Type B pancreatic cell (in vitro differentiated cells): Measurements from ENCODE around the gene ADH7. TPM values are rescaled to one million over a fixed set of nuclear protein-coding genes. Genes with fewer than 3 reads are reported as not detected.

Source experiments
- DNase-seq: peaks from one replicate; pipeline ENCODE4 v3.0.0; 2021; ENCODE audit warnings: mixed read lengths; ENCODE audit not compliant: unreplicated experiment; ENCODE audit errors: extremely low spot score
- H3K27ac Mint-ChIP-seq: 2 replicates; pipeline ENCODE4 v1.8.0; 2021; ENCODE audit warnings: mild to moderate bottlenecking, mixed read lengths
- H3K27me3 Mint-ChIP-seq: 2 replicates; pipeline ENCODE4 v1.8.0; 2021; ENCODE audit warnings: mixed read lengths
- H3K36me3 Mint-ChIP-seq: 2 replicates; pipeline ENCODE4 v1.8.0; 2021; ENCODE audit warnings: mixed read lengths
- H3K4me1 Mint-ChIP-seq: one replicate; pipeline ENCODE4 v1.8.0; 2021; ENCODE audit warnings: mixed read lengths; ENCODE audit not compliant: unreplicated experiment
- H3K4me3 Mint-ChIP-seq: 2 replicates; pipeline ENCODE4 v1.8.0; 2021; ENCODE audit warnings: mild to moderate bottlenecking, mixed read lengths
- H3K9me3 Mint-ChIP-seq: 2 replicates; pipeline ENCODE4 v1.8.0; 2021; ENCODE audit warnings: mixed read lengths
- CTCF ChIP-seq: fragments of 200-600 bp; sonication (generic); conservative IDR thresholded peaks from 2 replicates; pipeline ENCODE4 v1.5.0; 2021; ENCODE audit warnings: antibody characterized with exemption, mild to moderate bottlenecking
- total RNA-seq: library from RNA; stranded (reverse); gene quantifications from 2 replicates; pipeline ENCODE4 v1.2.1, GENCODE V29; 2021; ENCODE audit warnings: low replicate concordance

The ADH7 gene
- total RNA-seq, 1 donor from 2014 or later = 0.17 TPM

GRCh38 chr4:99404595-99405287 lies 30.4 kb downstream of the ADH7 start:
- Mint-ChIP-seq H3K36me3 (no peaks in the 10 kb centered on the region), H3K4me3 (no peak overlapping the region), H3K4me1 (peaks cover 13% of the 10 kb centered on the region), H3K27ac (peak overlapping the region; percentile 42), H3K9me3 (no peaks in the 10 kb centered on the region), H3K27me3 (peaks cover 10% of the 10 kb centered on the region)
- DNase-seq = no peak
- no peak for TF ChIP-seq CTCF

GRCh38 chr4:99403380-99404184 lies 31.6 kb downstream of the ADH7 start:
- no peak for DNase-seq

GRCh38 chr4:99402765-99403164 lies 32.4 kb downstream of the ADH7 start:
- no peaks in the 10 kb centered on the region for H3K9me3 Mint-ChIP-seq
- no peak for DNase-seq
- peaks cover 13% of the 10 kb centered on the region for H3K4me1 Mint-ChIP-seq
- H3K27ac Mint-ChIP-seq = no peak overlapping the region
- no peaks in the 10 kb centered on the region for H3K36me3 Mint-ChIP-seq
- H3K27me3 Mint-ChIP-seq = peaks cover 8% of the 10 kb centered on the region
- TF ChIP-seq CTCF = peak; percentile 14
- no peak overlapping the region for H3K4me3 Mint-ChIP-seq

More at GRCh38 chr4:99403380-99404184, 31.6 kb downstream of the ADH7 start:
- peak overlapping the region; percentile 46 for H3K4me3 Mint-ChIP-seq
- no peaks in the 10 kb centered on the region for H3K9me3 Mint-ChIP-seq
- peaks cover 13% of the 10 kb centered on the region for H3K4me1 Mint-ChIP-seq
- H3K27ac Mint-ChIP-seq = peak overlapping the region; percentile 52
- H3K27me3 Mint-ChIP-seq = peaks cover 10% of the 10 kb centered on the region
- H3K36me3 Mint-ChIP-seq = no peaks in the 10 kb centered on the region
- TF ChIP-seq CTCF = no peak

- no peak overlapping the region for H3K4me3 Mint-ChIP-seq
Observed at GRCh38 chr4:99400831-99401230, 34.3 kb downstream of the ADH7 start.

GRCh38 chr4:99399017-99399416 lies 36.1 kb downstream of the ADH7 start:
- Mint-ChIP-seq H3K27ac (no peak overlapping the region), H3K36me3 (no peaks in the 10 kb centered on the region), H3K4me3 (no peak overlapping the region), H3K27me3 (no peaks in the 10 kb centered on the region), H3K9me3 (no peaks in the 10 kb centered on the region), H3K4me1 (peaks cover 7% of the 10 kb centered on the region)
- no peak for TF ChIP-seq CTCF
- DNase-seq = no peak

More at GRCh38 chr4:99400831-99401230, 34.3 kb downstream of the ADH7 start:
- DNase-seq = no peak
- Mint-ChIP-seq H3K36me3 (no peaks in the 10 kb centered on the region), H3K9me3 (no peaks in the 10 kb centered on the region), H3K27ac (no peak overlapping the region), H3K27me3 (no peaks in the 10 kb centered on the region), H3K4me1 (peaks cover 13% of the 10 kb centered on the region)
- TF ChIP-seq CTCF = no peak
